Measurements from ENCODE around the gene EIF5.

EIF5 gene

DNA sequence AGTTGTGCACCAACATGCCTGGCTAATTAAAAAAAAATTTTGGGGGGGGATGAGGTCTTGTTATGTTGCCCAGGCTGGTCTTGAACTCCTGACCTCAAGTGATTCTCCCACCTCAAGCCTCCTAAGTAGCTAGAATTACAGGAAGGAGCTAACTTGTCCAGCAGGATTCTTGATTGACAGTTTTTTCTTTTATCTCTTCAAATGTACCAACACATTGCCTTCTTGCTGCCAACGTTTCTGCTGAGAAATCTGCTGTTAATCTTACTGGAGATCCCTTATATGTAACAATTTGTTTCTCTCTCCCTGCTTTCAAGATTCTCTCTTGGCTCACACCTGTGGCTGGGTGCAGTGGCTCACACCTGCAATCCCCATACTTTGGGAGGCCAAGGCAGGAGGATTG, 28.7 kb downstream of the EIF5 start:
- Histone ChIP-seq H3K9me3 (ENCODE audit: low read depth, low read length) (peaks cover 14% of the 10 kb centered on the region), H3K27ac (no peak overlapping the region)

DNA sequence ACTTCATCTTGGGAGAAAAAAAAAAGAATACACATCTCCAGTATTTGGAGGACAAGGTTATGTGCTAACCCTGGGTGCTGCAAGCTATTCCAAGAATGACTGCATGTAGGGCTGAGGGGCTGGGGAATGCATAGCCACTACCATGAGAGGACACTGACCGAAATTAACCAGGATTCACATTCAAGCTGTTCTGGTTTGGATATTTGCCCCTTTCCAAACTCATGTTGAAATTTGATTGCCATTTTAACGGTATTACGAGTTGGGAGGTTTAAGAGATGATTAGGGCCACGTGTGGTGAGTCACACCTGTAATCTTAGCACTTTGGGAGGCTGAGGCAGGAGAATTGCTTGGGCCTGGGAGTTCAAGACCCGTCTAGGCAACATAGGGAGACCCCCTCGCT, 32.7 kb downstream of the EIF5 start:
- Histone ChIP-seq H3K9ac (ENCODE audit: insufficient read length) (no peak overlapping the region), H3K9me3 (ENCODE audit: low read depth, low read length) (peaks cover 12% of the 10 kb centered on the region), H3K4me3 (no peak overlapping the region), H3K27ac (no peak overlapping the region), H3K36me3 (ENCODE audit: insufficient read depth, low read length) (no peaks in the 10 kb centered on the region)
- DNase-seq (ENCODE audit: low read depth, low spot score): no peak
- TF ChIP-seq POLR2AphosphoS5 (IDR thresholded peaks at IDR 0.05; ENCODE audit: borderline replicate concordance, low read depth, low read length): no peak

More for the DNA sequence above, 28.7 kb downstream of the EIF5 start:
- no peaks in the 10 kb centered on the region for H3K36me3 ChIP-seq (ENCODE audit: insufficient read depth, low read length)
- TF ChIP-seq EZH2 (IDR thresholded peaks at IDR 0.05) (no peak), POLR2AphosphoS5 (IDR thresholded peaks at IDR 0.05; ENCODE audit: borderline replicate concordance, low read depth, low read length) (no peak), FOXP2 (optimal IDR thresholded peaks at IDR 0.05; ENCODE audit: control extremely low read depth, extremely low read length, insufficient read depth) (no peak)
- H3K4me3 ChIP-seq: no peak overlapping the region
- no peak for DNase-seq (ENCODE audit: low read depth, low spot score)
- H3K9ac ChIP-seq (ENCODE audit: insufficient read length): no peak overlapping the region

DNA sequence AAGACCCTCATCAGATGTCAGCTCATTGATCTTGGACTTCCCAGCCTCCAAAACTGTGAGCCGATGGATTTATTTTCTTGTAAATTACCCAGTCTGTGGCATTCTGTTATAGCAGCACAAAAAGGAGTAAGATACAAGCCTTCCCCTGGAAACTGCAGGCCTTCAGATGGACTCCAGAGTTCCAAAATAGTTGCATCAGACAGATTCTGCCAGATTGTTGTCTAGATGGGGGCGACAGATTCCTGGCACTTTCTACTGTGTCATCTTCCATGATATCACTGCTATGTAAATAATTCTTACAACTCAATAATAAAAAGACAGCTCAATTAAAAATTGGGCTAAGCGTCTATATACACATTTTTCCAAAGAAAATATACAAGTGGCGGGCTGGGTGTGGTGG, 34.0 kb downstream of the EIF5 start:
- 0 out of 2 replicates have a peak, but pooled peaks cover under 1% of the 10 kb centered on the region for H3K9me3 ChIP-seq (ENCODE audit: low read depth, low read length)
- no peak overlapping the region for H3K4me3 ChIP-seq
- peak overlapping the region; percentile 48 for H3K27ac ChIP-seq
- DNase-seq (ENCODE audit: low read depth, low spot score): no peak
- H3K36me3 ChIP-seq (ENCODE audit: insufficient read depth, low read length): no peaks in the 10 kb centered on the region
- H3K9ac ChIP-seq (ENCODE audit: insufficient read length): no peak overlapping the region
- TF ChIP-seq FOXP2 (optimal IDR thresholded peaks at IDR 0.05; ENCODE audit: control extremely low read depth, extremely low read length, insufficient read depth) (no peak), POLR2AphosphoS5 (IDR thresholded peaks at IDR 0.05; ENCODE audit: borderline replicate concordance, low read depth, low read length) (no peak), EZH2 (IDR thresholded peaks at IDR 0.05) (no peak)

GRCh38 chr14:103370087-103370486, 36.0 kb downstream of the EIF5 start:
- DNase-seq (ENCODE audit: low read depth, low spot score): no peak
- Histone ChIP-seq H3K9me3 (ENCODE audit: low read depth, low read length) (no peaks in the 10 kb centered on the region), H3K4me3 (no peak overlapping the region), H3K9ac (ENCODE audit: insufficient read length) (no peak overlapping the region), H3K36me3 (ENCODE audit: insufficient read depth, low read length) (no peaks in the 10 kb centered on the region), H3K27ac (0 out of 2 replicates have a peak overlapping the region, but pooled peaks have one; percentile 34)
- TF ChIP-seq EZH2 (IDR thresholded peaks at IDR 0.05) (no peak), FOXP2 (optimal IDR thresholded peaks at IDR 0.05; ENCODE audit: control extremely low read depth, extremely low read length, insufficient read depth) (no peak)

DNA sequence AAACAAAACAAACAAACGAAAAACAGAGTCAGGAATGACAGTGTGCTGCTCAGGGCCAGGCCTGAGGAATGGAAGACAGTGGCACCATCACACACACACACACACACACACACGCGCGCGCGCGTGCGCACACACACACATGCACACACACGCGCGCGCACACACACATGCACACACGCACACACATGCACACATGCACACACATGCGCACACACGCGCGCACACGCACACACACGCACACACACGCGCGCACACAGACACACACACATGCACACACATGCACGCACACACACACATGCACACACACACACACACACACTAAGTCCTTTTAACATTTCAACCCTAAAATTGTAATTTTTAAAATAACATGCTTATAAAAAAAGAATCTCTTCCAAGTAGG, 38.0 kb downstream of the EIF5 start:
- H3K9ac ChIP-seq (ENCODE audit: insufficient read length): no peak overlapping the region
- no peak for DNase-seq (ENCODE audit: low read depth, low spot score)
- H3K36me3 ChIP-seq (ENCODE audit: insufficient read depth, low read length): no peaks in the 10 kb centered on the region
- H3K27ac ChIP-seq: no peak overlapping the region
- no peaks in the 10 kb centered on the region for H3K9me3 ChIP-seq (ENCODE audit: low read depth, low read length)
- TF ChIP-seq EZH2 (IDR thresholded peaks at IDR 0.05): no peak
- no peak for TF ChIP-seq POLR2AphosphoS5 (IDR thresholded peaks at IDR 0.05; ENCODE audit: borderline replicate concordance, low read depth, low read length)
- no peak for TF ChIP-seq FOXP2 (optimal IDR thresholded peaks at IDR 0.05; ENCODE audit: control extremely low read depth, extremely low read length, insufficient read depth)
- no peak overlapping the region for H3K4me3 ChIP-seq

DNA sequence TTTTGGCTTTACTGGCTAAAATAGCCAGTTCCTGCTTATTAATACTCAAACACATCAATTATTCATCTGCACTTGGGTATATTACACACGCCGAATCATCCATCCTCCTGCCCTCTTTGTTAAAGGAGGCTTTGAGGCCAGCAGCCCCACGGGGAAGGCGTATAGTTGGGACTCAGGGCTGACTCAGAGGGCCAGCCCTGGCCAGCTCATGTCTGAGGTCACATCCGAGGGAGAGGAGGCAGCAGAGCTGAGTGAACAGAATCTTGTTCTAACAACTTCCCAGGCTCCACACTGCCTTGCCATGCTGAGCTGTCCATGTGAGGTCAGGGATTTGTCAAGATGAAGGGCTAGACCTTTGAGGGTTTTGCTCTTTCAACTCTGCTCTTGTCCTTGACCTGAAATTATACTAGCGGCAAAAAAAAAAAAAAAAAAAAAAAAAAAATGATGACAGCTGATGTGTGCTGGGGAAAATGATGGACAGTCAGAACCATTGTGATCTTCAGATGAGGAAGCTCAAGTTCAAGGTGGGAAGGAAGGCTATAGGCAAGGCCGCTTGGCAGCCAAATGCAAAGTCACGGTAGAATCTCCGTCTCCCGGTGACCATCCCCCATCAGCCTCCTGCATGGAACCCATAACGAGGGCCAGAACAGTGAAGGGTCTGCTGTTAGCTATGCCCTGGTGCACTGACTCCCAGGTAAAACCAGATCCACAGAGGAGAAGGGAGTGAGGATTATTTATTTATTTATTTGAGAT, 38.7 kb downstream of the EIF5 start:
- Histone ChIP-seq H3K9me3 (ENCODE audit: low read depth, low read length) (no peaks in the 10 kb centered on the region), H3K27ac (no peak overlapping the region), H3K9ac (ENCODE audit: insufficient read length) (no peak overlapping the region), H3K36me3 (ENCODE audit: insufficient read depth, low read length) (no peaks in the 10 kb centered on the region), H3K4me3 (no peak overlapping the region)
- TF ChIP-seq POLR2AphosphoS5 (IDR thresholded peaks at IDR 0.05; ENCODE audit: borderline replicate concordance, low read depth, low read length): no peak
- TF ChIP-seq EZH2 (IDR thresholded peaks at IDR 0.05): no peak
- TF ChIP-seq FOXP2 (optimal IDR thresholded peaks at IDR 0.05; ENCODE audit: control extremely low read depth, extremely low read length, insufficient read depth): no peak
- DNase-seq (ENCODE audit: low read depth, low spot score): no peak

- Histone ChIP-seq H3K27ac (no peak overlapping the region), H3K9ac (ENCODE audit: insufficient read length) (no peak overlapping the region), H3K4me3 (no peak overlapping the region), H3K9me3 (ENCODE audit: low read depth, low read length) (no peaks in the 10 kb centered on the region), H3K36me3 (ENCODE audit: insufficient read depth, low read length) (no peaks in the 10 kb centered on the region)
- TF ChIP-seq POLR2AphosphoS5 (IDR thresholded peaks at IDR 0.05; ENCODE audit: borderline replicate concordance, low read depth, low read length) (no peak), FOXP2 (optimal IDR thresholded peaks at IDR 0.05; ENCODE audit: control extremely low read depth, extremely low read length, insufficient read depth) (no peak), EZH2 (IDR thresholded peaks at IDR 0.05) (no peak)
- no peak for DNase-seq (ENCODE audit: low read depth, low spot score)
These were observed 40.1 kb downstream of the EIF5 start for GRCh38 chr14:103374121-103374520.

DNA sequence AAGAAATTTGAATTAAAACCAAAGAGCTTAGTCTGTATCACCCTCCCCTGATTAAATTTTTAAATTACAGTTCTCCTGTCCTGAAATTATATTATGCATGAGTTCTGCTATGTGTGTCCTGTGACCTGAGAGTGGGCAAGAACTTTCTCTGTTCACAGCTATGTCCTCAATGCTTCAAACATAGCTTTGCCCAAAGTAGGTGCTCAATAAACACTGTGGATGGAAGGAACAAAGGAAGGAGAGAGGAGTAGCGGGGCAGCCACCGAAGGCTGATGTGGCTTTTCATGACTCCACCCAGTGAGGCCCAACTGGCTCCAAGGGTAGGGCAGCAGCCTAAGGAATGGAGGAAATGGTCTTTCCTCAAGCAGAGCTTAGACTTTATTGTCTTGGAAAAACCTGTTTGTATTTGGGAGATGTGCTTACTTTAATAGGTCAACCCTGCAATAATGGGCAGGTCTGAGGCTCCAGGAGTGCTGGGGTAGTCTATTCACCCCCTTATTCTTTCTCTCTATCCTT, 43.5 kb downstream of the EIF5 start:
- no peaks in the 10 kb centered on the region for H3K36me3 ChIP-seq (ENCODE audit: insufficient read depth, low read length)
- H3K9ac ChIP-seq (ENCODE audit: insufficient read length): no peak overlapping the region
- DNase-seq (ENCODE audit: low read depth, low spot score): no peak
- no peak overlapping the region for H3K27ac ChIP-seq
- no peak overlapping the region for H3K4me3 ChIP-seq
- TF ChIP-seq EZH2 (IDR thresholded peaks at IDR 0.05): no peak
- no peaks in the 10 kb centered on the region for H3K9me3 ChIP-seq (ENCODE audit: low read depth, low read length)
